ENCODE measurements around the gene UBL3. TPM values are rescaled to one million over a fixed set of nuclear protein-coding genes. Genes with fewer than 3 reads are reported as not detected.

The UBL3 gene
- total RNA-seq, 3 donors from 2014 or later, result 12.3 to 14.1 (median 14.1) TPM

DNA sequence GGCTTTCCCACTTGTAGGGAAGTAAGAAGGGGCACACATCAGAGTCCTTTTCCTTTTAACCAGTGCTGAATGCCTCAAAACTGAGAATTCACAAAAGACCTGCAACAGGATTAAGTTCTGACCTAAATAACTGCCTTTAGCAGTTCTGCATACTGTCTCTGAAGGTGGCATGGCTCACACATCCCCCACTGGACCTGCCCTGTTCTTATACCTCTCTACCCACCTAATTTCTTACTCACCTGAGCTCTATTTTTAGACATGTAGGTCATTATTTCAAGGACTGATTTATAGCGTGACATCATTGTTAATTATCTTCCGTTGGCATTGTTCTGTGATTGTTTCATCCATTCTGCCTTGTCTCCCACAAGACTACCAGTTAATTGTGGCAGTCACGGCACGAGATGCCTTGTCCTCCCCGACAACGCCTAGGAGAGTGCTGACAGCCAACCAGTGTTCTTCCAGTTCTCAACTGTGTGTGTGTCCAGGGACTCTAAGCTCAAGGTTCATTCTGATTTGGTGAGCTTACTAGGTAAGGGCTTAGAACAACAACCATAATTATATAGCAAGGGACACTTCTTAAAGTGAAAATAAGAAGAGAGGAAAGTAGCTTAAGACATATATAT lies 27.1 kb upstream of the UBL3 start:
- DNase-seq (no peak), ATAC-seq (no peak)
- Mint-ChIP-seq H3K4me3 (no peak overlapping the region), H3K36me3 (ENCODE audit: insufficient read depth) (no peaks in the 10 kb centered on the region), H3K27me3 (ENCODE audit: low read depth) (peaks cover 20% of the 10 kb centered on the region), H3K4me1 (ENCODE audit: low read depth) (no peaks in the 10 kb centered on the region), H3K9me3 (no peaks in the 10 kb centered on the region)

DNA sequence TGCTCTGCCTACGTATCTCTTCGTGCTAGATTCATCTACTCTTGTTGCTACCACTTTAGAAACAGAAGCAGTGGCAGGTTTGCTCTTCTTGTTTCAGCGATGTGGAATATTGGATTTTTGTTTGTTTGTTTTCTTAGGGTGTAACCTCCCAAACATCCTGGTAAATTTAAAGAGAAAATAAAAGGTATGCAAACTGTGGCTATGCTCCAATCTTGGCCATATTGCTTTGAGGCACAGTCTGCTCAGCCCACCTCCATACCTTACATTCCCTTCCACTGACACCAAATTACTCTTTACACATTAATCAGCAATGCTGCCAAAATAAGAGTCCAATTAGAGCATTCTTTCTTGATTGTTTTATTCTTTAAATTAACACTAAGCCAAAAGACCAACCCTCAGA lies 25.2 kb upstream of the UBL3 start:
- Mint-ChIP-seq H3K9me3 (no peaks in the 10 kb centered on the region), H3K4me3 (no peak overlapping the region), H3K4me1 (ENCODE audit: low read depth) (no peaks in the 10 kb centered on the region), H3K36me3 (ENCODE audit: insufficient read depth) (no peaks in the 10 kb centered on the region), H3K27me3 (ENCODE audit: low read depth) (peaks cover 23% of the 10 kb centered on the region)
- DNase-seq (no peak), ATAC-seq (no peak)

DNA sequence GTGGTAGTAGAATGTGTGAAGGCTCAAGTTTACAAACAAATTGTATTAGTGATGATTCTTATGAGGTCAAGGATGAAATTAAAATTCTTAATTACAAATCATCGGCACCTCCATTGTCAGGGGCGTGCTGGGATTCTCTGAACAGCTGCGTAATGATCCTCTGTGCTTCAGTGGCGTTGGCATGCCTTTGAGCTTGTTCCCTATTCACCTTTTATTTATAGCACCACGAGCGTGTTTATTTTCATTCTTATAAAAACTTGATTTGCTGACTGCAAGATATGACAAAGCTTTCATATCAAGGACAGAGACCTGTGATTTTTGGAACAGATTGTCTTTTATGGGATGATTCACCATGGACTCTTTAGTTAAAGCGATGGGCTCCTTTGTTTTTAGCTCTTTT lies 18.2 kb upstream of the UBL3 start:
- no peak for ATAC-seq
- H3K4me3 Mint-ChIP-seq, result no peak overlapping the region
- no peaks in the 10 kb centered on the region for H3K9me3 Mint-ChIP-seq
- H3K36me3 Mint-ChIP-seq (ENCODE audit: insufficient read depth), result no peaks in the 10 kb centered on the region
- no peaks in the 10 kb centered on the region for H3K4me1 Mint-ChIP-seq (ENCODE audit: low read depth)
- H3K27me3 Mint-ChIP-seq (ENCODE audit: low read depth), result peaks cover 14% of the 10 kb centered on the region
- DNase-seq, result no peak

DNA sequence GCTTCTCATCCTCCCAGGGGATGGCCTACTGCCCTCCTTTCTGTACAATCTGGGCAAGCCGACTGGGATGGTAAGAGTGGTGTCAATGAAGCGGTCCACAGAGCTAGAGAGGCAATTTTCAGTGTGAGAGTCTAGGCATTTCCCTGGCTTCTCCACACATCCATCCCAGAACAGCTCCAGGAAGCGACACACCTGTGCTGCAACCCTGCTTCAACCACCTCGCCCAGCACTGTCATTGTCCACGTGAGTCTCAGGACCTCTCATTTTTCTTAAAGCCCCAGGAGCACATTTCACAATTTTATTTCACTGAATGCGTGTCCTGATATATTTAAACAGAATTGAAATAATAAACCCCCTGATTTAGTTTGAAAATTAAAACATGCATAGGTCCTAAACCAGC lies 15.5 kb upstream of the UBL3 start:
- Mint-ChIP-seq H3K9me3 (no peaks in the 10 kb centered on the region), H3K27me3 (ENCODE audit: low read depth) (peaks cover 7% of the 10 kb centered on the region), H3K36me3 (ENCODE audit: insufficient read depth) (no peaks in the 10 kb centered on the region), H3K4me3 (no peak overlapping the region), H3K4me1 (ENCODE audit: low read depth) (no peaks in the 10 kb centered on the region)
- ATAC-seq, result no peak
- DNase-seq, result no peak

DNA sequence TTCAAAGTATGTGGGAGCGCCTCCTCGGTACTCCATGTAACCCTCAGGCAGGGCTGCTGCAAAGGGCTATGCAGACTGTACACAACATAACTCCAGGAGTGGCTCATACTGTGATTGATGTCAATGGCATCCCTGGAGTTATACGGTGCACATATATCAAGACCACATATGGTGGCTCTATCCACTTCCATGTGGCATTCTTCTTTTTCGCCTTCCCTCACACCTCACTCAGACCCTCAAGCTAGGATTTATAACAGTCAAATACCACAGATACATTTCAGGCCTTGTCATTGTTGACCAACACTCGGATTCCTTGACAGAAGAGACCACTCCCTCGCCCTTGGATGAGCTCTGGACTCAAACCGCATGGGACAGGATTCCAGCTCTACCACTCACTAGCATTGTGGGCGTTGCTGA lies 11.3 kb upstream of the UBL3 start:
- Mint-ChIP-seq H3K36me3 (ENCODE audit: insufficient read depth) (no peaks in the 10 kb centered on the region), H3K4me3 (no peak overlapping the region), H3K4me1 (ENCODE audit: low read depth) (no peaks in the 10 kb centered on the region), H3K9me3 (no peaks in the 10 kb centered on the region), H3K27me3 (ENCODE audit: low read depth) (peaks cover 7% of the 10 kb centered on the region)
- ATAC-seq (no peak), DNase-seq (no peak)

DNA sequence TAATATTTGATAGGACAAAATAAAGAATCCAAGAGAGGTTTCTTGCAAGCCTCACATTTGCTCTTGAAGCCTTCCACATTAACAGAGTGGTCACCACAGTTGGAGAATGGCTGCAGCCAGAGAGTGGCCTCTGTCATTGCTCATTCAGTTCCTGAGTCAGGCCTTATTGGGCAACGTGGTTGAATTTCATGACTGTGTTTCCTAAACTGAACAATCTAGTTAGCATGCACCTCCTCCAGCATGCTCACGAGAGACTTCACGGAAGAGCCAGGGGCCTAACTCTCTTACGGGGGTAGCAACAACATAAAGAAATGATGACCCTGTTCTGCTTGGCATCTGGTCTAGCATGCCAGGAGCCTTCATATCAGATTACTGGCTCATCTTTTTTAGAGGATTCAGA lies 9.6 kb upstream of the UBL3 start:
- no peak for DNase-seq
- H3K4me3 Mint-ChIP-seq, result no peak overlapping the region
- H3K4me1 Mint-ChIP-seq (ENCODE audit: low read depth), result peaks cover 6% of the 10 kb centered on the region
- H3K36me3 Mint-ChIP-seq (ENCODE audit: insufficient read depth), result no peaks in the 10 kb centered on the region
- no peak for ATAC-seq
- H3K9me3 Mint-ChIP-seq, result no peaks in the 10 kb centered on the region
- no peaks in the 10 kb centered on the region for H3K27me3 Mint-ChIP-seq (ENCODE audit: low read depth)

DNA sequence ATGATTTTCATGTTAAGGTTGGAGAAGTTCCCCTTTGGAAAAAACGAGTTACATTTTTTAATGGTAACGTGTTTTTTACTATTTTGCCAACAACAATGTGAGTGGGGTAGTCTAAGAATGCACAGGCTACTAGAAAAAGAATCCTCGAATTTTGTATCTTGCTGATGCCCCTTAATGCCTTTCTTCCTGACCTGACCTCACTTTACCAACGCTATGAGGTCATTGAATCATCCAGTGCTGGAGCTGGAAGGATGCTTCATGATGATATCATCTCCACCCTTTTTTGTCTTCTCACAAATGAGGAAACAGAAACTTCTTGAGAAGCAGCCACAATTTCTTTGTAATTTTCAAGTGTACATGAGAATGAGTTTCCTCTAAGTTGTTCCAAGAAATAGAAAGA lies 8.2 kb upstream of the UBL3 start:
- Mint-ChIP-seq H3K27me3 (ENCODE audit: low read depth) (no peaks in the 10 kb centered on the region), H3K4me3 (no peak overlapping the region), H3K36me3 (ENCODE audit: insufficient read depth) (no peaks in the 10 kb centered on the region), H3K9me3 (no peaks in the 10 kb centered on the region), H3K4me1 (ENCODE audit: low read depth) (peaks cover 9% of the 10 kb centered on the region)
- no peak for DNase-seq
- peak in 1 of 2 donors; percentile 32 for ATAC-seq

DNA sequence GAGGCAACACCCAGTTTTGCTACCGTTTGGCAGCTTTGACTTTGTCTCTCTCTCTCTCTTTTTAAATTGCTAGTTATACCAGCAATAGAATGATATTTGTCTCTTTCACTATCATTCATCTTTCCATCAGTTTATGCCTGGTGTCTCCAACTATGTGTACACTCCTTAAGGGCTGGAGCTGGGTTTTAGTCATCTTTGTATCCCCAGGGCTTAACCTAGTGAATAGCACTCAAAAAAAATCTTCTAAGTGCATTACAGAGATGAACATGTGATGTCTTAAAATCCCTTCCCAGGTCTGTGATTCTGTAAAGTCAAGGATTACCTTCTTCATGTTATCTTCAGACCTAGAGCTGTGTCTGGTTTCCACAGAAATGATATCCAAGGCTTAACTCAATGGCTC lies 7.8 kb upstream of the UBL3 start:
- DNase-seq, result no peak
- Mint-ChIP-seq H3K27me3 (ENCODE audit: low read depth) (no peaks in the 10 kb centered on the region), H3K9me3 (no peaks in the 10 kb centered on the region), H3K36me3 (ENCODE audit: insufficient read depth) (no peaks in the 10 kb centered on the region), H3K4me1 (ENCODE audit: low read depth) (peaks cover 10% of the 10 kb centered on the region), H3K4me3 (no peak overlapping the region)
- no peak for ATAC-seq

DNA sequence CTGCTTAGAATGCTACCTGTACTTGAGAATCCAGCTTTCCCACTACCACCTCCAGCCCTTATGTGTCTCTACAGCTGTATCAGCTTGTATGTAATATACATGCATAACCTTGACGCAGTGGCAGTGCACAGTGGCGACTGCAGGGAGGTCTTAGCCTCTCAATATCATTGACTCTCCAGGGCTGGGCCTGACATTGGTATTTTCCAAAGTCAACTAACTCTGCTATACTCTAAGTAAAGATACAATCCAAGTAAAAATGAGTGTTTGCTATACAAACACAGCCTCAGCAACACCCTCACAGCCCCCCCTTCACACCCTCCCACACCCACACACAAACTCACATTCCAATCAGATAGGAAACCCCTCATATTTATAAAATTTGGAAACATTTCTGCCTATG lies 6.7 kb upstream of the UBL3 start:
- ATAC-seq, result no peak
- Mint-ChIP-seq H3K27me3 (ENCODE audit: low read depth) (no peaks in the 10 kb centered on the region), H3K9me3 (no peaks in the 10 kb centered on the region), H3K4me1 (ENCODE audit: low read depth) (peaks cover 12% of the 10 kb centered on the region), H3K36me3 (ENCODE audit: insufficient read depth) (no peaks in the 10 kb centered on the region), H3K4me3 (no peak overlapping the region)
- DNase-seq, result no peak

DNA sequence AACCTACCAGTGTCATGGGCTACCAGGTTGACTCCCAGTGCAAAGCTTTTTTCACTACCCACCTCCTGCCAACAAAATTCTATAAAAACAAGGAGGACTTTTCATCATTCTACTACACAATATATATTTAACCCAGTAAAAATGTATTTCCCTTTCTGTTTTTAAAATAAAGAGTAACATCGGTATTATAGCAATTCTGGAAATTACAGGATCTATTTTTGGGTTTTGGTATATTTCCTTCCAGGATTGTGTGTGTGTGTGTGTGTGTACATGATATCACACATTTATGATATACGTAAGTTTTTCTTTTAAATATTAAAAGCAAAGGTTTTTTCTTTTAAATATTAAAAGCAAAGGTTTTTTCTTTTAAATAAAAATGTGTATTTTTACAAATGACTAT lies 6.0 kb upstream of the UBL3 start:
- ATAC-seq (no peak), DNase-seq (no peak)
- Mint-ChIP-seq H3K4me1 (ENCODE audit: low read depth) (peaks cover 12% of the 10 kb centered on the region), H3K9me3 (no peaks in the 10 kb centered on the region), H3K27me3 (ENCODE audit: low read depth) (no peaks in the 10 kb centered on the region), H3K4me3 (no peak overlapping the region), H3K36me3 (ENCODE audit: insufficient read depth) (no peaks in the 10 kb centered on the region)

DNA sequence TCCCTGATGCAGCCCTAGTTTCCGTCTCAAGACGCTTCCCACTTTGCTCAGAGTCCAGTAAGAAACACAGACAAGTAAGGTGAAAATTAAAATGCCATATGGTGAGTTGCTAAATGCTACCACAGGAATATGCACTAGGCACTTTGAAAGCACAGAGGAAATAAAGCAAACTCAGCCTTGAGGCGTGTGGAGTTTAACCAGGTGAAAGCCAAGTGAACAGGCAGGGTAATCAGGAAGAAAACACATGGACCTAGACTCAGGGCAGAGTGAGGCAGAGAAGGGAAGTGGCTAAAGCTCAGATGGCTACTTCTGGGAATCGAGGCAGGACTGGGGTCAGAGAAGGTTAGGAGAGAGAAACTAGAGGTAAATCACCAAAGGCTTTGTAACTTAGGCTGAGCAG lies 5.4 kb upstream of the UBL3 start:
- Mint-ChIP-seq H3K36me3 (ENCODE audit: insufficient read depth) (no peaks in the 10 kb centered on the region), H3K4me1 (ENCODE audit: low read depth) (peaks cover 12% of the 10 kb centered on the region), H3K9me3 (no peaks in the 10 kb centered on the region), H3K27me3 (ENCODE audit: low read depth) (no peaks in the 10 kb centered on the region), H3K4me3 (no peak overlapping the region)
- ATAC-seq (no peak), DNase-seq (no peak)

DNA sequence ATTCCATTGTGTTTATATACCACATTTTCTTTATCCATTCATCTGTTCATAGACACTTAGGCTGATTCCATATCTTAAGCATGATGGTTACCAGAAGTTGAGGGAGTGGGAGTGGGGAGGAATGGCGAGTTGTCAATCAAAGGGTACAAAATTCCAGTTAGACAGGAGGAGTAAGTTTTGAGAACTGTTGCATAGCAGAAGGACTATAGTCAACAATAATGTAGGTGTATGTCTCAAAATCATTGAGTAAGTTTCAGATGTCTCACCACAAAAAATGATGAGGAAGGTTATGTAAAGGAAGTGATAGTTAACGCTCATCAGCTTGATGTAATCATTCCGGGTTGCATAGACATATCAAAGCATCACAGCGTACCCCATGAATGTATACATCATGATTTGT lies 4.6 kb upstream of the UBL3 start:
- Mint-ChIP-seq H3K36me3 (ENCODE audit: insufficient read depth) (no peaks in the 10 kb centered on the region), H3K4me1 (ENCODE audit: low read depth) (peaks cover 12% of the 10 kb centered on the region), H3K4me3 (no peak overlapping the region), H3K9me3 (no peaks in the 10 kb centered on the region), H3K27me3 (ENCODE audit: low read depth) (no peaks in the 10 kb centered on the region)
- DNase-seq (no peak), ATAC-seq (no peak)

DNA sequence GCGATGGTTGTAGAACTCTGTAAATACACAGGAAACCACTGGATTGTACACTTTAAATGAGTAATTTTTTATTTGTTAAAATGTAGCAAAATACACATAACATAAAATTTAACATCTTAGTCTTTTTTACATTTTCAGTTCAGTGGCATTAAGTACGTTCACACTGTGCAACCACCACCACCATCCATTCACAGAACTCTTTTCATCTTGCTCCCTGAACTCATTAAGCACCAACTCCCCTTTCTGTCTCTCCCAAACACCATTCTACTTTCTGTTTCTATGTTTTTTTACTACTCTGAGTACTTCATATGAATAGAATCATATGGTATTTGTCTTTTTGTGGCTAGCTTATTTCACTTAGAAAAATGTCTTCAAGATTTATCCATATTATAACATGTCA lies 2.7 kb upstream of the UBL3 start:
- H3K4me1 Mint-ChIP-seq (ENCODE audit: low read depth), result peaks cover 15% of the 10 kb centered on the region
- no peak for DNase-seq
- no peaks in the 10 kb centered on the region for H3K27me3 Mint-ChIP-seq (ENCODE audit: low read depth)
- H3K9me3 Mint-ChIP-seq, result no peaks in the 10 kb centered on the region
- H3K4me3 Mint-ChIP-seq, result no peak overlapping the region
- no peak for ATAC-seq
- no peaks in the 10 kb centered on the region for H3K36me3 Mint-ChIP-seq (ENCODE audit: insufficient read depth)

DNA sequence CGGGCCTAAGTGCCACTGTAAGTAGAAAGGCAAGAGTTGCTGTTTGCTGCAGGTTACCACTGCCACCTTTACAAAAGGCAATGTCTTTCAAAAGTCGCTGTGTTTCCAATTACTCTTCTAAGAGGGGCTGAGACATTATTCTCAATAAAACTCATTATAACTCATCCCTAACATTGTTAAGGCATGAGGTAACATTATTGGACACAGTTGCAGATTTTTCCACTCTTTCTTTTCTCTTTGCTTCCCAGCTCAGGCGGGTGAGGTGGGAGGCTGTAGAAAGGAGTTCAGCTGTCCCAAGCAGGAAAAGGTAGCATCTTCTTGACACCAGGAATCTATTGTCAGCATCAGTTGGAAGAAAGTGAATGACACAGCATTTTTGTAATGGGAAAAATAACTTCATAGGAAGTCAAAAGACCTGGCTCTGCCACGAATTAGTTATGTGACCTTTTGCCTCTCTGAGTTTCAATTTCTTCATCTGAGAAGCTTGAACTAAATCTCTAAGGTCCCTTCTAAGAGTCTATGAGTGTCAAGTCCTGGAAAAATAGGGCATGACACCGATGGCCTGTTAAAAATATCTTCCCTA lies 2.1 kb upstream of the UBL3 start:
- H3K36me3 Mint-ChIP-seq (ENCODE audit: insufficient read depth), result peaks cover 2% of the 10 kb centered on the region
- no peak for DNase-seq

DNA sequence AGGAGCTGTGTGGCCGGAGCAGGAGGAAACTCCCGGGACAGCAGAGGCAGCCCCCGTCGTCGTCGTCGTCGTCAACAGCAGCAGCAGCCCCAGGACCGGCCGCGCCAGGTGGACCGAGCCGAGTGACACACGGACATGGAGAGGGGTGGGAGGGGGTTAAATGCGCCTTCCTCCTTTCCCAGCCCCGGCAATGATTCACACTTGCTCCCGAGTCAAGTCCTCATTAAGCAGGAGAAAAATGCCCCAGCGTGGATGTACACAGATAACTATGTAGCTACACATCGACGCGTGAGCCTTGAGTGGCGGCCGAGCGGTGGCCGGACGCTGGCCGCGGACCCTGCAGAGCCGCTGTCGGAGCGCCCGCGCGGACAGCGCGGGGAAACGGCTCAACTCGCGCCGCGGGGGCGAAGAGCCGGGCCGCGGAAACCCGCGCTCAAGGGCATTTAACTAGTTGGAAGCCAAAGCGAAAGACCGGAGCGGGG lies 645 bp downstream of the UBL3 start:
- Mint-ChIP-seq H3K4me3 (peak overlapping the region; percentile 94), H3K9me3 (no peaks in the 10 kb centered on the region), H3K36me3 (ENCODE audit: insufficient read depth) (peaks cover 2% of the 10 kb centered on the region), H3K4me1 (ENCODE audit: low read depth) (peaks cover 32% of the 10 kb centered on the region), H3K27me3 (ENCODE audit: low read depth) (no peaks in the 10 kb centered on the region)
- DNase-seq (peak; percentile 17), ATAC-seq (peak; percentile 7 to 8)

More for the DNA sequence above, 2.1 kb upstream of the UBL3 start:
- Mint-ChIP-seq H3K4me1 (ENCODE audit: low read depth) (peaks cover 18% of the 10 kb centered on the region), H3K27me3 (ENCODE audit: low read depth) (no peaks in the 10 kb centered on the region), H3K9me3 (no peaks in the 10 kb centered on the region), H3K4me3 (no peak overlapping the region)
- no peak for ATAC-seq
